ENCODE results near the gene CST6. TPM values are rescaled to one million over a fixed set of nuclear protein-coding genes. Genes with fewer than 3 reads are reported as not detected.

The CST6 gene
- total and polyA plus RNA-seq, 2 of the 13 experiments (the other 11 are each of a cell fraction or from before 2014, with no cell fraction given) = not detected

GRCh38 chr11:66001942-66002647 is 9.7 kb upstream of the CST6 start, which contains the start of the genes BANF1 and EIF1AD (continued):
- TF ChIP-seq TMF1 (CRISPR knock-in tag; IDR thresholded peaks at IDR 0.05; ENCODE audit: low read depth) (no peak), KLF9 (CRISPR knock-in tag; IDR thresholded peaks at IDR 0.05; ENCODE audit: low read depth) (peak; percentile 72; the same call in 1 of the 2 replicates), EEA1 (CRISPR knock-in tag; IDR thresholded peaks at IDR 0.05; ENCODE audit: borderline replicate concordance) (peak; percentile 56; the same call in 1 of the 2 replicates), ZFX (CRISPR knock-in tag; IDR thresholded peaks at IDR 0.05; ENCODE audit: low read depth) (peak; percentile 99), RNF219 (CRISPR knock-in tag; IDR thresholded peaks at IDR 0.05) (no peak), RXRA (CRISPR knock-in tag; IDR thresholded peaks at IDR 0.05) (peak; percentile 85), ZNF317 (CRISPR knock-in tag; IDR thresholded peaks at IDR 0.05) (peak; percentile 70; the same call in 1 of the 2 replicates), RNF2 (conservative IDR thresholded peaks at IDR 0.05; ENCODE audit: low read depth) (peak; percentile 91), IRX3 (CRISPR knock-in tag; IDR thresholded peaks at IDR 0.05; ENCODE audit: borderline replicate concordance, low read depth) (no peak), ZFAT (CRISPR knock-in tag; conservative IDR thresholded peaks at IDR 0.05) (no peak), ZNF180 (CRISPR knock-in tag; IDR thresholded peaks at IDR 0.05; ENCODE audit: borderline replicate concordance, low read depth) (no peak; the same call in 1 of the 2 replicates), ZNF75D (CRISPR knock-in tag; IDR thresholded peaks at IDR 0.05; ENCODE audit: borderline replicate concordance) (no peak), NFRKB (IDR thresholded peaks at IDR 0.05) (no peak), ZNF335 (CRISPR knock-in tag; IDR thresholded peaks at IDR 0.05) (0 out of 2 replicates have a peak, but pooled peaks have one; percentile 38), TARDBP (CRISPR knock-in tag; IDR thresholded peaks at IDR 0.05) (peak; percentile 92), ZC3H13 (CRISPR knock-in tag; IDR thresholded peaks at IDR 0.05) (no peak), PCBP1 (IDR thresholded peaks at IDR 0.05; ENCODE audit: borderline replicate concordance, low read depth, low read length) (no peak), ASH2L (IDR thresholded peaks at IDR 0.05; ENCODE audit: insufficient read length, low read depth, low read length) (peak; percentile 99), ARNT (IDR thresholded peaks at IDR 0.05) (no peak), SCMH1 (CRISPR knock-in tag; IDR thresholded peaks at IDR 0.05; ENCODE audit: borderline replicate concordance) (no peak), ZNF609 (CRISPR knock-in tag; IDR thresholded peaks at IDR 0.05; ENCODE audit: borderline replicate concordance) (peak; percentile 44; the same call in 1 of the 2 replicates), HNRNPLL (IDR thresholded peaks at IDR 0.05; ENCODE audit: low read depth, low read length, poor library complexity, severe bottlenecking) (peak; percentile 74), AHR (CRISPR knock-in tag; IDR thresholded peaks at IDR 0.05) (peak; percentile 91; the same call in 1 of the 2 replicates), DNMT1 (CRISPR knock-in tag; IDR thresholded peaks at IDR 0.05) (peak; percentile 75; the same call in 1 of the 2 replicates), ETV6 (CRISPR knock-in tag; conservative IDR thresholded peaks at IDR 0.05) (peak; percentile 74)

Measured in HepG2 (cell line).